Neural progenitor cell (in vitro differentiated cells): ENCODE data around the gene MTMR10.

Experiments
- EZH2 ChIP-seq: fragments of 200-600 bp; sonication (generic); IDR thresholded peaks from 2 replicates; pipeline ENCODE4 v1.6.1; 2017; ENCODE audit warnings: antibody characterized with exemption, mild to moderate bottlenecking, moderate library complexity
- TF ChIP-seq, protein P1 (sequence below): fragments of 200-600 bp; sonication (generic); IDR thresholded peaks from 2 replicates; pipeline ENCODE4 v1.5.1; 2017; ENCODE audit warnings: antibody characterized with exemption, mild to moderate bottlenecking

DNA sequence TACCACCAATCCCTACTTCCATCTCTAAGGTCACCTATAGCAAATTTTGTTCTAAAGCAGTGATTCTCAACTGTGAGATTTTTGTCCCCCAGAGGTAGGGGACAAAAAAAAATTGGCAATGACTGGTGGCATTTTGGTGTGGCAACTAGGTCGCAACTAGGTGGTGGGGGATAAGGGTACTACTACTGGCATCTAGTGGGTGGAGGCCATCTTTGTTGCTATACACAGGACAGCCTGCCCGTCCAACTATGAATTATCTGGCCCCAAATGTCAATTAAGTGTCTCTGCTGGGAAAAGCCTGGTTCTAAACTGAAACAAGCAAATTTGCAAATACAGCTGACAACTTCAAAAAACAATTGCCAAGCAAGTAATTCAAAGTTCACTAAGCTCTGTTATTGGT, 1.4 kb downstream of the MTMR10 start:
- TF ChIP-seq, protein P1, sequence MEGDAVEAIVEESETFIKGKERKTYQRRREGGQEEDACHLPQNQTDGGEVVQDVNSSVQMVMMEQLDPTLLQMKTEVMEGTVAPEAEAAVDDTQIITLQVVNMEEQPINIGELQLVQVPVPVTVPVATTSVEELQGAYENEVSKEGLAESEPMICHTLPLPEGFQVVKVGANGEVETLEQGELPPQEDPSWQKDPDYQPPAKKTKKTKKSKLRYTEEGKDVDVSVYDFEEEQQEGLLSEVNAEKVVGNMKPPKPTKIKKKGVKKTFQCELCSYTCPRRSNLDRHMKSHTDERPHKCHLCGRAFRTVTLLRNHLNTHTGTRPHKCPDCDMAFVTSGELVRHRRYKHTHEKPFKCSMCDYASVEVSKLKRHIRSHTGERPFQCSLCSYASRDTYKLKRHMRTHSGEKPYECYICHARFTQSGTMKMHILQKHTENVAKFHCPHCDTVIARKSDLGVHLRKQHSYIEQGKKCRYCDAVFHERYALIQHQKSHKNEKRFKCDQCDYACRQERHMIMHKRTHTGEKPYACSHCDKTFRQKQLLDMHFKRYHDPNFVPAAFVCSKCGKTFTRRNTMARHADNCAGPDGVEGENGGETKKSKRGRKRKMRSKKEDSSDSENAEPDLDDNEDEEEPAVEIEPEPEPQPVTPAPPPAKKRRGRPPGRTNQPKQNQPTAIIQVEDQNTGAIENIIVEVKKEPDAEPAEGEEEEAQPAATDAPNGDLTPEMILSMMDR, result no peak
- TF ChIP-seq EZH2, result no peak
